Astrocyte (in vitro differentiated cells and primary cell): ENCODE results near the gene ZNF497. TPM values are rescaled to one million over a fixed set of nuclear protein-coding genes. Genes with fewer than 3 reads are reported as not detected.

ENCODE experiments used
- DNase-seq: peaks from one replicate; pipeline ENCODE4 v3.0.0-alpha.2; 2010; ENCODE audit warnings: low read depth
- FAIRE-seq: peaks from 2 replicates; lab custom pipeline; 2011; peaks lifted over from hg19 to GRCh38; lab: Jason Lieb, UNC
- H2AFZ ChIP-seq: 2 replicates; pipeline ENCODE4 v1.6.0; 2012; ENCODE audit warnings: low read depth, low read length, inconsistent platforms
- H3K27ac ChIP-seq: 2 replicates; pipeline ENCODE4 v1.5.1; 2011; ENCODE audit warnings: low read depth, low read length, inconsistent platforms
- H3K27me3 ChIP-seq: 2 replicates; pipeline ENCODE4 v1.6.0; 2011; ENCODE audit warnings: low read length, inconsistent platforms; ENCODE audit not compliant: insufficient read depth
- H3K36me3 ChIP-seq: 2 replicates; pipeline ENCODE4 v1.5.1; 2011; ENCODE audit warnings: low read length, inconsistent platforms; ENCODE audit not compliant: insufficient read depth
- H3K4me1 ChIP-seq: 2 replicates; pipeline ENCODE4 v1.5.1; 2011; ENCODE audit warnings: low read length, inconsistent platforms; ENCODE audit not compliant: insufficient read depth
- H3K4me2 ChIP-seq: 2 replicates; pipeline ENCODE4 v1.6.0; 2012; ENCODE audit warnings: low read length, inconsistent platforms
- H3K4me3 ChIP-seq: 2 replicates; pipeline ENCODE4 v1.5.1; 2011; ENCODE audit warnings: low read depth, mild to moderate bottlenecking, low read length, inconsistent platforms; ENCODE audit not compliant: insufficient read depth
- H3K79me2 ChIP-seq: 2 replicates; pipeline ENCODE4 v1.6.0; 2012; ENCODE audit warnings: mild to moderate bottlenecking, low read length, inconsistent platforms; ENCODE audit not compliant: insufficient read depth
- H3K9ac ChIP-seq: 2 replicates; pipeline ENCODE4 v1.6.0; 2012; ENCODE audit warnings: mild to moderate bottlenecking, low read length, inconsistent platforms
- H3K9me3 ChIP-seq: 2 replicates; pipeline ENCODE4 v1.5.1; 2012; ENCODE audit warnings: low read depth, mild to moderate bottlenecking, low read length, inconsistent platforms; ENCODE audit not compliant: insufficient read depth
- H4K20me1 ChIP-seq: 2 replicates; pipeline ENCODE4 v1.6.0; 2012; ENCODE audit warnings: low read length, inconsistent platforms; ENCODE audit not compliant: insufficient read depth
- H3K27ac Mint-ChIP-seq: one replicate; pipeline ENCODE4 v1.8.0; 2021; ENCODE audit warnings: mild to moderate bottlenecking, mixed read lengths; ENCODE audit not compliant: unreplicated experiment
- H3K27me3 Mint-ChIP-seq: one replicate; pipeline ENCODE4 v1.8.0; 2021; ENCODE audit warnings: low read depth, mixed read lengths; ENCODE audit not compliant: unreplicated experiment
- H3K36me3 Mint-ChIP-seq: one replicate; pipeline ENCODE4 v1.8.0; 2021; ENCODE audit warnings: low read depth, mixed read lengths; ENCODE audit not compliant: unreplicated experiment
- H3K4me1 Mint-ChIP-seq: one replicate; pipeline ENCODE4 v1.8.0; 2021; ENCODE audit warnings: low read depth, mixed read lengths; ENCODE audit not compliant: unreplicated experiment
- H3K4me3 Mint-ChIP-seq: one replicate; pipeline ENCODE4 v1.8.0; 2021; ENCODE audit warnings: mild to moderate bottlenecking, moderate library complexity, mixed read lengths; ENCODE audit not compliant: unreplicated experiment
- H3K9me3 Mint-ChIP-seq: one replicate; pipeline ENCODE4 v1.8.0; 2021; ENCODE audit warnings: mild to moderate bottlenecking, mixed read lengths; ENCODE audit not compliant: unreplicated experiment
- EZH2 ChIP-seq: IDR thresholded peaks from 2 replicates; pipeline ENCODE4 v1.6.1; 2012; ENCODE audit warnings: mild to moderate bottlenecking, low read length, inconsistent platforms; ENCODE audit not compliant: insufficient read depth
- total RNA-seq: library from RNA; stranded (reverse); gene quantifications from 2 replicates; pipeline ENCODE4 v1.2.1, GENCODE V29; 2021
- TF ChIP-seq, protein P1 (sequence below): IDR thresholded peaks from 2 replicates; pipeline ENCODE4 v1.5.1; 2011; ENCODE audit warnings: low read depth, mild to moderate bottlenecking, inconsistent platforms, low read length, moderate library complexity; ENCODE audit not compliant: insufficient read depth

The ZNF497 gene
- total RNA-seq, 1 donor from 2014 or later, result 0.43 TPM

DNA sequence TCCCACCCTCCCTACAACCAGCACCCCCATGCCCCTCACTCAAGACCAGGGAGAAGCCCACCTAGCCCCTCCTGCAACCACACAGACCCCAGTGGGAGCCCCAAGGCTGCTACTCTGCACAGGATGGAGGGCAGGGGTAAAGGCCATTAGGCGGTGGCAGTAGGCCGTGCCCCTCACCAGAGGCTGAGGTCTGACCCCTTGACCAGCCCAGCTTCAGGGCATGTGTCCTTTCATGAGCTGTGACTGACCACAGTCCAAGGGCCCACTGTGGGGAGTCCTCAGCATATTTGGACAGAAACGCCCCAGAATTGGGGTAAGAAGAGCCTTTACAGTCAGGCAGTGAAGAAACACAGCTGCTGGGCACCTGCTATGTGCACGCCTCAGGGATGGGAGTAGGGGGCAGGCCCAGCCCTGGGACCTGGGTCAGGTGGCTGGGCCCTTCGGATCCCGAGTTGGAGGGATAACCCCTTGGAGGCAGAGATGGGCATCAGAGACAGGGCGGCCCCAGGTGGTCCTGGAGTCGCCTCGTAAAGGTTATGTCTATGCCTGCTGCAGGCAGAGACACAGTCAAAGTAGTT, 22.9 kb upstream of the ZNF497 start:
- peaks cover 21% of the 10 kb centered on the region for H3K4me1 Mint-ChIP-seq
- no peak for FAIRE-seq
- no peaks in the 10 kb centered on the region for H3K27me3 Mint-ChIP-seq
- peaks cover 28% of the 10 kb centered on the region for H4K20me1 ChIP-seq
- no peak overlapping the region for H3K27ac ChIP-seq
- H3K27me3 ChIP-seq, result no peaks in the 10 kb centered on the region
- H3K4me1 ChIP-seq, result peaks cover 24% of the 10 kb centered on the region
- H3K4me2 ChIP-seq, result peak overlapping the region; percentile 95
- H3K9me3 Mint-ChIP-seq, result no peaks in the 10 kb centered on the region
- peaks cover 11% of the 10 kb centered on the region for H3K36me3 ChIP-seq
- DNase-seq, result no peak
- TF ChIP-seq, protein P1, sequence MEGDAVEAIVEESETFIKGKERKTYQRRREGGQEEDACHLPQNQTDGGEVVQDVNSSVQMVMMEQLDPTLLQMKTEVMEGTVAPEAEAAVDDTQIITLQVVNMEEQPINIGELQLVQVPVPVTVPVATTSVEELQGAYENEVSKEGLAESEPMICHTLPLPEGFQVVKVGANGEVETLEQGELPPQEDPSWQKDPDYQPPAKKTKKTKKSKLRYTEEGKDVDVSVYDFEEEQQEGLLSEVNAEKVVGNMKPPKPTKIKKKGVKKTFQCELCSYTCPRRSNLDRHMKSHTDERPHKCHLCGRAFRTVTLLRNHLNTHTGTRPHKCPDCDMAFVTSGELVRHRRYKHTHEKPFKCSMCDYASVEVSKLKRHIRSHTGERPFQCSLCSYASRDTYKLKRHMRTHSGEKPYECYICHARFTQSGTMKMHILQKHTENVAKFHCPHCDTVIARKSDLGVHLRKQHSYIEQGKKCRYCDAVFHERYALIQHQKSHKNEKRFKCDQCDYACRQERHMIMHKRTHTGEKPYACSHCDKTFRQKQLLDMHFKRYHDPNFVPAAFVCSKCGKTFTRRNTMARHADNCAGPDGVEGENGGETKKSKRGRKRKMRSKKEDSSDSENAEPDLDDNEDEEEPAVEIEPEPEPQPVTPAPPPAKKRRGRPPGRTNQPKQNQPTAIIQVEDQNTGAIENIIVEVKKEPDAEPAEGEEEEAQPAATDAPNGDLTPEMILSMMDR, result no peak
- TF ChIP-seq EZH2, result no peak
- H3K9ac ChIP-seq, result peak overlapping the region; percentile 90
- H2AFZ ChIP-seq, result peak overlapping the region; percentile 82
- peak overlapping the region; percentile 99 for H3K4me3 Mint-ChIP-seq
- no peak overlapping the region for H3K4me3 ChIP-seq
- peaks cover 10% of the 10 kb centered on the region for H3K36me3 Mint-ChIP-seq
- H3K9me3 ChIP-seq, result no peaks in the 10 kb centered on the region
- peak overlapping the region; percentile 77 for H3K27ac Mint-ChIP-seq
- peaks cover 56% of the 10 kb centered on the region for H3K79me2 ChIP-seq

DNA sequence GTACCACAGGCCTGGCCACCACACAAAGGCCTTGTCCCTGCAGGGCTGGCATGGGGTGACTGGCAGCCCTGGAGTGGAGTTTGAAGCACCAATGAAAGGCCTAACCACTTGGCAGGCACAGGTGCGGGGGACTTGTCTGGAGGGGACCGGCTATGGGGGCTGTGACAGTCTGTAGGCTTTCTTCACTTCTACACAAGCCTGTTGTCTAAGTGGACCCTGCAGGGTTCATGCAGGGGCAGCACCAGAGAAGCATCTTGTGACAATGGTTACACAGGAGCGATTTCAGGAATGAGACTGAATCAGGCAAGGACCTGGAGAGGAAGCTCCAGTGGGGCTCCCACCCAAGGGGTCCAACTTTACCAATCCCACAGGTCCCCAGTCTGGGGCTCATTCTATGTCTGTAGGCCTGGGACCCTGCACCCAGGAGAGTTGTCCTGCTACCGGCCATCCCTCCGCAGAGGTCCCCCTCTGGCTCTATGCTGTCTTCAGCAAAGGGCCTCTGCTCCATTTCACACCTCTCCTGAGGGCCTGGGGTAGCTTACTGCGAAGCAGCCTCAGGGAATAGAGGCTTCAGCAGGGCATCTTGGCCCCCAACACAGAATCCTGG, 20.5 kb upstream of the ZNF497 start:
- Mint-ChIP-seq H3K9me3 (no peaks in the 10 kb centered on the region), H3K4me3 (peak overlapping the region; percentile 92), H3K4me1 (peaks cover 16% of the 10 kb centered on the region), H3K27me3 (no peaks in the 10 kb centered on the region), H3K27ac (no peak overlapping the region), H3K36me3 (peaks cover 3% of the 10 kb centered on the region)
- H3K4me1 ChIP-seq, result peaks cover 24% of the 10 kb centered on the region
- no peak for DNase-seq
- no peak overlapping the region for H3K27ac ChIP-seq
- TF ChIP-seq EZH2, result no peak
- TF ChIP-seq, protein P1, result no peak
- H3K4me3 ChIP-seq, result no peak overlapping the region
- FAIRE-seq, result no peak
- no peak overlapping the region for H3K9ac ChIP-seq
- no peaks in the 10 kb centered on the region for H3K27me3 ChIP-seq
- peaks cover 41% of the 10 kb centered on the region for H3K79me2 ChIP-seq
- H2AFZ ChIP-seq, result no peak overlapping the region
- peaks cover 10% of the 10 kb centered on the region for H4K20me1 ChIP-seq
- no peaks in the 10 kb centered on the region for H3K9me3 ChIP-seq
- H3K4me2 ChIP-seq, result no peak overlapping the region
- peaks cover under 1% of the 10 kb centered on the region for H3K36me3 ChIP-seq
